CD14-positive monocyte (primary cell): ENCODE results near the gene CD36. TPM values are rescaled to one million over a fixed set of nuclear protein-coding genes. Genes with fewer than 3 reads are reported as not detected.

Experiments used
- DNase-seq, 3 donors: peaks; one replicate each; pipeline ENCODE4 v3.0.0-alpha.2; 2011 to 2022
- H2AFZ ChIP-seq: 2 replicates; pipeline ENCODE4 v1.6.0; 2012; ENCODE audit warnings: mild to moderate bottlenecking, low read depth, low read length, inconsistent platforms; ENCODE audit not compliant: insufficient read depth, poor library complexity, severe bottlenecking
- H3K27ac ChIP-seq, 2 donors: 1 replicate in 1 of 2; 2 replicates in 1 of 2; pipeline ENCODE4 v1.5.1; 2012 to 2013; ENCODE audit warnings: low read length in 2 of 2, control low read depth in 1 of 2, inconsistent platforms in 1 of 2, low read depth in 1 of 2, mild to moderate bottlenecking in 1 of 2
- H3K27me3 ChIP-seq, 2 donors: one replicate each; pipeline versions ENCODE4 v1.6.0 to v1.6.1; 2011 to 2013; ENCODE audit warnings: low read length in 2 of 2; ENCODE audit not compliant: control insufficient read depth in 2 of 2, insufficient read depth in 2 of 2
- H3K36me3 ChIP-seq, 2 donors: replicated peaks in 1 of 2; 1 replicate in 1 of 2; 2 replicates in 1 of 2; pipeline versions ENCODE4 v1.5.1 to v1.6.1; 2012 to 2013; ENCODE audit warnings: low read length in 2 of 2, control low read depth in 1 of 2, inconsistent platforms in 1 of 2, mild to moderate bottlenecking in 1 of 2; ENCODE audit not compliant: insufficient read depth in 2 of 2, control insufficient read depth in 1 of 2
- H3K4me1 ChIP-seq, 2 donors: 1 replicate in 1 of 2; 2 replicates in 1 of 2; pipeline versions ENCODE4 v1.5.1 to v1.6.1; 2012 to 2013; ENCODE audit warnings: low read length in 2 of 2, control low read depth in 1 of 2, inconsistent platforms in 1 of 2, mild to moderate bottlenecking in 1 of 2, moderate library complexity in 1 of 2; ENCODE audit not compliant: insufficient read depth in 2 of 2, control insufficient read depth in 1 of 2
- H3K4me2 ChIP-seq: replicated peaks from 2 replicates; pipeline ENCODE3; 2012; ENCODE audit warnings: low read length, moderate library complexity, mild to moderate bottlenecking; ENCODE audit not compliant: poor library complexity, severe bottlenecking; ENCODE audit errors: extremely low read depth
- H3K4me3 ChIP-seq, 3 experiments: fragments of 200-600 bp in 1 of 3; sonication (generic) in 1 of 3; replicated peaks in 1 of 3; 1 replicate in 2 of 3; 2 replicates in 1 of 3; pipeline ENCODE4 v1.5.1; 2011 to 2013; ENCODE audit warnings: low read length in 3 of 3, mild to moderate bottlenecking in 3 of 3, control low read depth in 2 of 3, low read depth in 2 of 3, inconsistent platforms in 1 of 3, moderate library complexity in 1 of 3
- H3K79me2 ChIP-seq: 2 replicates; pipeline ENCODE4 v1.6.0; 2012; ENCODE audit warnings: mild to moderate bottlenecking, control low read depth, inconsistent platforms, low read length, moderate library complexity; ENCODE audit not compliant: insufficient read depth
- H3K9ac ChIP-seq: 2 replicates; pipeline ENCODE4 v1.6.0; 2017; ENCODE audit warnings: low read length, mild to moderate bottlenecking; ENCODE audit not compliant: insufficient read depth, poor library complexity, severe bottlenecking
- H3K9me3 ChIP-seq, 2 donors: replicated peaks in 1 of 2; 1 replicate in 1 of 2; 2 replicates in 1 of 2; pipeline versions ENCODE4 v1.5.1 to v1.6.1; 2012 to 2013; ENCODE audit warnings: low read length in 2 of 2, control low read depth in 1 of 2; ENCODE audit not compliant: control insufficient read depth in 1 of 2, insufficient read depth in 1 of 2
- H4K20me1 ChIP-seq: 2 replicates; pipeline ENCODE4 v1.6.0; 2012; ENCODE audit warnings: mild to moderate bottlenecking, low read length, control low read depth, moderate library complexity; ENCODE audit not compliant: insufficient read depth
- H3K27ac Mint-ChIP-seq, 7 donors: one replicate each; pipeline ENCODE4 v1.8.0; 2020; ENCODE audit warnings: mild to moderate bottlenecking in 7 of 7, mixed read lengths in 7 of 7, moderate library complexity in 6 of 7, inconsistent platforms in 2 of 7
- H3K27me3 Mint-ChIP-seq, 3 donors: one replicate each; pipeline ENCODE4 v1.8.0; 2021 to 2022; ENCODE audit warnings: low read depth in 3 of 3, mild to moderate bottlenecking in 3 of 3, mixed read lengths in 3 of 3, moderate library complexity in 3 of 3, inconsistent platforms in 1 of 3
- H3K36me3 Mint-ChIP-seq, 2 donors: one replicate each; pipeline ENCODE4 v1.8.0; 2020; ENCODE audit warnings: mixed read lengths in 2 of 2, inconsistent platforms in 1 of 2, mild to moderate bottlenecking in 1 of 2
- H3K4me1 Mint-ChIP-seq: one replicate; pipeline ENCODE4 v1.8.0; 2020; ENCODE audit warnings: mild to moderate bottlenecking, mixed read lengths
- H3K4me3 Mint-ChIP-seq, 2 donors: one replicate each; pipeline ENCODE4 v1.8.0; 2020; ENCODE audit warnings: mild to moderate bottlenecking in 2 of 2, mixed read lengths in 2 of 2, moderate library complexity in 1 of 2
- H3K9me3 Mint-ChIP-seq, 7 donors: one replicate each; pipeline ENCODE4 v1.8.0; 2020 to 2022; ENCODE audit warnings: mixed read lengths in 7 of 7, mild to moderate bottlenecking in 6 of 7, moderate library complexity in 6 of 7, inconsistent platforms in 2 of 7
- WGBS: methylation state at CpG from one replicate; pipeline ENCODE4 v1.1.5; 2013; ENCODE audit warnings: missing lambda C conversion rate; ENCODE audit not compliant: insufficient coverage; 5-methylcytosine and 5-hydroxymethylcytosine counted together
- intact Hi-C, 2 donors: fragments of 100-400 bp; cut with micrococcal nuclease; formaldehyde crosslinking; loops; one replicate each; pipeline versions ENCODE4 v1.15.0 to v1.15.1; 2023
- polyA plus RNA-seq, 3 donors: library from polyadenylated mRNA; depleted of rRNA in 1 of 3; unstranded in 2 of 3; stranded (reverse) in 1 of 3; fragments of 300-500 nt in 2 of 3; fragments of >200 nt in 1 of 3; fragmentation: Illumina TruSeq in 2 of 3; gene quantifications; 1 replicate in 2 of 3; 2 replicates in 1 of 3; pipeline ENCODE4 v1.2.3, GENCODE V29; 2012 to 2021
- TF ChIP-seq, protein P1 (sequence below): fragments of 200-600 bp; IDR thresholded peaks from one replicate; pipeline ENCODE4 v1.8.0; 2022; ENCODE audit warnings: antibody characterized with exemption, mild to moderate bottlenecking

Gene CD36
- polyA plus RNA-seq, 3 donors = 735 to 1,210 (median 1,135) TPM

DNA sequence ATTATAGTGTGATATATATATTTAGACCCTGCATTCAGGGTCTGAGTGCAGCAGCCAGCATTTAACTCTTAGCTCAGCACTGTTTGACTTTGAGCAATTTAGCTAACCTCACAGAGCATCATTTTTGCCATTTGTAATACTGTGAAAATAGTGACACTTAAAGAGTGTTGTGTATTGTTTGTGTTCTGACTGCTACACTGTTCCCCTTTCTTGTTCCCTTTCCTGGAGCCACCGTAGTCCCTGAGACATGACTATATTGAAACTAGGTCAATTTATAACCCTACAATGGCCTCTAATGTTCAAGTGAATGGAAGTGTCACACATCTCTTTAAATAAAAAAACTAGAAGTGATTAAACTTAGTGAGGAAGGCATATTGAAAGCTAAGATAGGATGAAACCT lies 20.3 kb upstream of the CD36 start:
- peak; percentile 69 to 75 (median 70) for DNase-seq
- intact Hi-C loops = no loop called here
- WGBS = no CpG with 5 or more reads among the region's 1 CpG
- H3K4me3 Mint-ChIP-seq = peak overlapping the region in 1 of 2 donors; percentile 47
- Histone ChIP-seq H3K79me2 (no peaks in the 10 kb centered on the region), H4K20me1 (no peaks in the 10 kb centered on the region), H3K4me2 (peak overlapping the region; percentile 50), H2AFZ (no peak overlapping the region), H3K27ac (peak overlapping the region in 1 of 2 donors; percentile 87), H3K27me3 (no peaks in the 10 kb centered on the region), H3K4me1 (peaks cover 67 to 78% of the 10 kb centered on the region in 2 donors), H3K4me3 (peak overlapping the region in 1 of 3 experiments; percentile 48), H3K9me3 (no peaks in the 10 kb centered on the region), H3K9ac (no peak overlapping the region), H3K36me3 (no peaks in the 10 kb centered on the region)
- no peaks in the 10 kb centered on the region for H3K36me3 Mint-ChIP-seq
- no peaks in the 10 kb centered on the region for H3K27me3 Mint-ChIP-seq
- TF ChIP-seq, protein P1, sequence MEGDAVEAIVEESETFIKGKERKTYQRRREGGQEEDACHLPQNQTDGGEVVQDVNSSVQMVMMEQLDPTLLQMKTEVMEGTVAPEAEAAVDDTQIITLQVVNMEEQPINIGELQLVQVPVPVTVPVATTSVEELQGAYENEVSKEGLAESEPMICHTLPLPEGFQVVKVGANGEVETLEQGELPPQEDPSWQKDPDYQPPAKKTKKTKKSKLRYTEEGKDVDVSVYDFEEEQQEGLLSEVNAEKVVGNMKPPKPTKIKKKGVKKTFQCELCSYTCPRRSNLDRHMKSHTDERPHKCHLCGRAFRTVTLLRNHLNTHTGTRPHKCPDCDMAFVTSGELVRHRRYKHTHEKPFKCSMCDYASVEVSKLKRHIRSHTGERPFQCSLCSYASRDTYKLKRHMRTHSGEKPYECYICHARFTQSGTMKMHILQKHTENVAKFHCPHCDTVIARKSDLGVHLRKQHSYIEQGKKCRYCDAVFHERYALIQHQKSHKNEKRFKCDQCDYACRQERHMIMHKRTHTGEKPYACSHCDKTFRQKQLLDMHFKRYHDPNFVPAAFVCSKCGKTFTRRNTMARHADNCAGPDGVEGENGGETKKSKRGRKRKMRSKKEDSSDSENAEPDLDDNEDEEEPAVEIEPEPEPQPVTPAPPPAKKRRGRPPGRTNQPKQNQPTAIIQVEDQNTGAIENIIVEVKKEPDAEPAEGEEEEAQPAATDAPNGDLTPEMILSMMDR = no peak
- H3K4me1 Mint-ChIP-seq = peaks cover 66% of the 10 kb centered on the region
- peaks cover 0 to 5% (median 0%) of the 10 kb centered on the region in 7 donors for H3K9me3 Mint-ChIP-seq
- H3K27ac Mint-ChIP-seq = peak overlapping the region; percentile 65 to 94 (median 87)

- H3K4me1 ChIP-seq = peaks cover 73 to 81% of the 10 kb centered on the region in 2 donors
- Mint-ChIP-seq H3K4me3 (peak overlapping the region; percentile 17 to 61), H3K27me3 (no peaks in the 10 kb centered on the region), H3K27ac (peak overlapping the region; percentile 79 to 93 (median 91)), H3K4me1 (peaks cover 66% of the 10 kb centered on the region), H3K36me3 (no peaks in the 10 kb centered on the region), H3K9me3 (peaks cover 0 to 5% (median 0%) of the 10 kb centered on the region in 7 donors)
- DNase-seq = peak in 2 of 3 donors; percentile 26 to 32
- H3K9ac ChIP-seq = no peak overlapping the region
- peak overlapping the region in 2 of 3 experiments; percentile 10 to 48 for H3K4me3 ChIP-seq
- peak overlapping the region; percentile 31 to 87 for H3K27ac ChIP-seq
- no peaks in the 10 kb centered on the region for H3K79me2 ChIP-seq
- peak overlapping the region; percentile 63 for H2AFZ ChIP-seq
- peak overlapping the region; percentile 52 for H3K4me2 ChIP-seq
- no peaks in the 10 kb centered on the region for H3K36me3 ChIP-seq
- no peaks in the 10 kb centered on the region for H4K20me1 ChIP-seq
- TF ChIP-seq, protein P1 = no peak
- intact Hi-C loops = no loop called here
- no peaks in the 10 kb centered on the region for H3K27me3 ChIP-seq
- H3K9me3 ChIP-seq = no peaks in the 10 kb centered on the region
Measured at GRCh38 chr7:80619741-80620140, 18.7 kb upstream of the CD36 start.
